KMS-11 (cell line): ENCODE results near the gene MRPL54.

Experiments used
- H2AFZ ChIP-seq: fragments of 200-600 bp; sonication (generic); 2 replicates; pipeline ENCODE4 v1.6.1; 2016; ENCODE audit warnings: antibody characterized with exemption, mixed run types, low read depth
- H3K27ac ChIP-seq: fragments of 200-600 bp; sonication (generic); 2 replicates; pipeline ENCODE4 v1.6.1; 2016; ENCODE audit warnings: mild to moderate bottlenecking, mixed run types
- H3K27me3 ChIP-seq: fragments of 200-600 bp; sonication (generic); 2 replicates; pipeline ENCODE4 v1.6.1; 2017; ENCODE audit warnings: mild to moderate bottlenecking, low read depth, mixed run types, moderate library complexity; ENCODE audit not compliant: insufficient read depth
- H3K36me3 ChIP-seq: fragments of 200-600 bp; sonication (generic); 2 replicates; pipeline ENCODE4 v1.6.1; 2017; ENCODE audit warnings: mild to moderate bottlenecking, mixed run types; ENCODE audit not compliant: insufficient read depth
- H3K4me1 ChIP-seq: fragments of 200-600 bp; sonication (generic); 2 replicates; pipeline ENCODE4 v1.6.1; 2016; ENCODE audit warnings: mild to moderate bottlenecking, low read depth, mixed run types; ENCODE audit not compliant: poor library complexity, severe bottlenecking
- H3K4me2 ChIP-seq: fragments of 200-600 bp; sonication (generic); 2 replicates; pipeline ENCODE4 v1.7.0; 2016; ENCODE audit warnings: mild to moderate bottlenecking, mixed run types
- H3K4me3 ChIP-seq: fragments of 200-600 bp; sonication (generic); IDR thresholded peaks from 2 replicates; pipeline ENCODE4 v1.6.1; 2017; ENCODE audit warnings: low read depth, low read length, mixed read lengths; ENCODE audit not compliant: insufficient read depth
- H3K79me2 ChIP-seq: fragments of 200-600 bp; sonication (generic); 2 replicates; pipeline ENCODE4 v1.6.1; 2016; ENCODE audit warnings: low read depth, mixed run types; ENCODE audit not compliant: insufficient read depth
- H3K9ac ChIP-seq: fragments of 200-600 bp; sonication (generic); 2 replicates; pipeline ENCODE4 v1.6.1; 2016; ENCODE audit warnings: mild to moderate bottlenecking, mixed run types
- H4K20me1 ChIP-seq: fragments of 200-600 bp; sonication (generic); 2 replicates; pipeline ENCODE4 v1.6.1; 2016; ENCODE audit warnings: mild to moderate bottlenecking, mixed run types; ENCODE audit not compliant: insufficient read depth
- TF ChIP-seq, protein P1 (sequence below): fragments of 200-600 bp; sonication (generic); conservative IDR thresholded peaks from 2 replicates; pipeline ENCODE4 v1.6.1; 2017; ENCODE audit warnings: low read depth, mild to moderate bottlenecking, antibody characterized with exemption, low read length, moderate library complexity, mixed read lengths

Gene MRPL54

DNA sequence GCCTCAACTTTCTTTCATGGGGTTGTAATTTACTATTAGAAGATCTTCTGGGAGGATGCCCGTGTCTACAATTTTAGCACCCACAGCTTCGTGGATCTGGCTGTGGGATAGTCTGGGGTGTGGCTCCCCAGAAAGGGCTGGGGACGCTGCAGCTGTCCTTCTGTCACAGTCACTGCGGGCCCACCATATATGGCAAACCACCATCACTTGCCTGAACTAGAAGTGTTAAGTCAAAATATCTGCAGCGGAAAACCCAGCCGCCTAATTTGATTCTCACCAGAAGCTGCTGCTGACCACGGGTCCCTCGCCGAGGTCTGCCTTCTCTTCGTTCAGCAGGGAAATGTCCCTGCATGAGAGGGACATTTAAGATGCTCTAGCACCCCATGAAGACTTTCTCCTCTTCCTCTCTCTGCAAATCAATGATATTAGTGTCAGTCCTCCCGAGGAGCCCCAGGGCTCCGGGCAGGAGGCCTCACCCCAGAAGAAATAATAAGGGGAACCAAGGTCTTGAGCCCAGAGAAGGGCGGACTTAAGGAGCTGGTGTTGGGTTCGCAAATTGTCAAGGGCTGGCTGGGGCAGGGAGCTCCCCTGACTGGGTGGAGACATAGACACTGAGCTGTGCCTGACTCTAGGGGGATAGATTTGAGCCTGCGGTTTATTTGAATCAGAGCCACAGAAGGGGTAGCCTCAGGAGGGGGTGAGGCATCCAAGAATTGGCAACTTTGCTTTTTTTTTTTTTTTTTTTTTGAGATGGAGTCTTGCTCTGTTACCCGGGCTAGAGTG lies 26.7 kb downstream of the MRPL54 start:
- Histone ChIP-seq H3K9ac (no peak overlapping the region), H2AFZ (no peak overlapping the region), H3K79me2 (no peaks in the 10 kb centered on the region), H3K27me3 (peaks cover 73% of the 10 kb centered on the region), H3K4me1 (no peaks in the 10 kb centered on the region), H3K36me3 (no peaks in the 10 kb centered on the region), H3K4me3 (no peak overlapping the region), H4K20me1 (no peaks in the 10 kb centered on the region), H3K4me2 (no peak overlapping the region), H3K27ac (no peak overlapping the region)
- TF ChIP-seq, protein P1, sequence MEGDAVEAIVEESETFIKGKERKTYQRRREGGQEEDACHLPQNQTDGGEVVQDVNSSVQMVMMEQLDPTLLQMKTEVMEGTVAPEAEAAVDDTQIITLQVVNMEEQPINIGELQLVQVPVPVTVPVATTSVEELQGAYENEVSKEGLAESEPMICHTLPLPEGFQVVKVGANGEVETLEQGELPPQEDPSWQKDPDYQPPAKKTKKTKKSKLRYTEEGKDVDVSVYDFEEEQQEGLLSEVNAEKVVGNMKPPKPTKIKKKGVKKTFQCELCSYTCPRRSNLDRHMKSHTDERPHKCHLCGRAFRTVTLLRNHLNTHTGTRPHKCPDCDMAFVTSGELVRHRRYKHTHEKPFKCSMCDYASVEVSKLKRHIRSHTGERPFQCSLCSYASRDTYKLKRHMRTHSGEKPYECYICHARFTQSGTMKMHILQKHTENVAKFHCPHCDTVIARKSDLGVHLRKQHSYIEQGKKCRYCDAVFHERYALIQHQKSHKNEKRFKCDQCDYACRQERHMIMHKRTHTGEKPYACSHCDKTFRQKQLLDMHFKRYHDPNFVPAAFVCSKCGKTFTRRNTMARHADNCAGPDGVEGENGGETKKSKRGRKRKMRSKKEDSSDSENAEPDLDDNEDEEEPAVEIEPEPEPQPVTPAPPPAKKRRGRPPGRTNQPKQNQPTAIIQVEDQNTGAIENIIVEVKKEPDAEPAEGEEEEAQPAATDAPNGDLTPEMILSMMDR, result no peak

GRCh38 chr19:3790209-3790734 lies 27.8 kb downstream of the MRPL54 start:
- peaks cover 72% of the 10 kb centered on the region for H3K27me3 ChIP-seq
- H3K4me2 ChIP-seq, result no peak overlapping the region
- no peak overlapping the region for H3K9ac ChIP-seq
- H3K4me1 ChIP-seq, result no peaks in the 10 kb centered on the region
- no peaks in the 10 kb centered on the region for H3K36me3 ChIP-seq
- H3K27ac ChIP-seq, result no peak overlapping the region
- H2AFZ ChIP-seq, result no peak overlapping the region
- H3K79me2 ChIP-seq, result no peaks in the 10 kb centered on the region
- TF ChIP-seq, protein P1, result no peak
- H4K20me1 ChIP-seq, result no peaks in the 10 kb centered on the region
- no peak overlapping the region for H3K4me3 ChIP-seq

DNA sequence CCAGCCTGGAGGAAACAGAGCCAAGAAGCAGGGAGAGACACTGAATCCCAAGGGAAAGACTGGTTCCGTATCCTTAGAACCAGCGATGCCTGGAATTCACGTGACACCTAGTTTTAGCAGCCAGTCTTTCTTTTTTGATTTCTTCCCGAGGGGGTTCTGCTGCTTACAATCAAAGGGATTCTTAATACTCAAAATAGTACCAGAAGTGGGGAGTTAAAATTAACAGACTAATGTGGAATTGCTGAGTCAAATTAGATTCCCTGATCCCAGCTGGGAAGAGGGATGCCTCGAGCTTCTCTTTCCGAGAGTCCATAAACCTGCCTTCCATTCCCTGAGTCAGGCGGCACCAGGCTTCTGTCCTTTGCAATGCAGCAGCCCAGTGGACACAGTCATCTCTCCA lies 28.5 kb downstream of the MRPL54 start:
- H3K79me2 ChIP-seq, result no peaks in the 10 kb centered on the region
- H3K27ac ChIP-seq, result no peak overlapping the region
- H3K4me2 ChIP-seq, result no peak overlapping the region
- no peaks in the 10 kb centered on the region for H4K20me1 ChIP-seq
- no peaks in the 10 kb centered on the region for H3K4me1 ChIP-seq
- no peak overlapping the region for H2AFZ ChIP-seq
- H3K27me3 ChIP-seq, result peaks cover 74% of the 10 kb centered on the region
- no peaks in the 10 kb centered on the region for H3K36me3 ChIP-seq
- TF ChIP-seq, protein P1, result no peak
- no peak overlapping the region for H3K9ac ChIP-seq
- no peak overlapping the region for H3K4me3 ChIP-seq

DNA sequence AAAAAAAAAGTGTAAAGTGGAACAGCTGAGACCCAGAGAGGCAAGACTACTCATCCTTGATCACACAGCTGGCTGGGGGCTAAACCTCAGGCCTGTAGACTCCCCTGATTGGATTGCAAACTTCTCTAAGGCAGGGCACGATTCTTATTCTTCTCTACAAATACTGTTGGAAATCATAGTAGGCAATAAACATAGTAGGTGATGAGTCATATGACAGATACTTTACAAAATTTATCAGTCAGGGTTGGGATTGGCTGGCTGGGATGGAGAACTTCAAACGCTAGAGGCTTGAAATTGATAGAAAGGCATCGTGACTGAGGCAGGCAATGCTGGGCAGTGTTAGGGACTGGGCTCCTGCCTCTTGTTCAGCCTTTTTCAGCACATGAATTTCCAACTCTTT lies 29.6 kb downstream of the MRPL54 start:
- Histone ChIP-seq H3K36me3 (no peaks in the 10 kb centered on the region), H3K4me3 (no peak overlapping the region), H4K20me1 (no peaks in the 10 kb centered on the region), H3K4me1 (no peaks in the 10 kb centered on the region), H3K9ac (no peak overlapping the region), H3K27me3 (peaks cover 83% of the 10 kb centered on the region), H2AFZ (no peak overlapping the region), H3K79me2 (no peaks in the 10 kb centered on the region), H3K4me2 (no peak overlapping the region), H3K27ac (no peak overlapping the region)
- TF ChIP-seq, protein P1, result no peak
